Measurements from ENCODE around the gene IDE. TPM values are rescaled to one million over a fixed set of nuclear protein-coding genes. Genes with fewer than 3 reads are reported as not detected.
"Not testable (repeated sequence)": the region's sequence is repeated elsewhere in the genome, so short reads cannot be mapped to it uniquely, and the experiment has no call there.

Gene IDE
- total RNA-seq, 1 donor from 2014 or later: 50.2 TPM

GRCh38 chr10:92413011-92413410 is 160.9 kb downstream of the IDE start:
- DNase-seq: no peak
- Mint-ChIP-seq H3K4me1 (no peaks in the 10 kb centered on the region), H3K4me3 (no peak overlapping the region), H3K36me3 (ENCODE audit: low read depth) (no peaks in the 10 kb centered on the region), H3K9me3 (no peaks in the 10 kb centered on the region), H3K27ac (no peak overlapping the region), H3K27me3 (peaks cover 4% of the 10 kb centered on the region)
- intact Hi-C loops (cut with micrococcal nuclease): no loop called here

GRCh38 chr10:92411406-92411805 is 162.5 kb downstream of the IDE start:
- H3K4me3 Mint-ChIP-seq: no peak overlapping the region
- H3K4me1 Mint-ChIP-seq: no peaks in the 10 kb centered on the region
- H3K36me3 Mint-ChIP-seq (ENCODE audit: low read depth): no peaks in the 10 kb centered on the region
- H3K27ac Mint-ChIP-seq: no peak overlapping the region
- intact Hi-C loops (cut with micrococcal nuclease): no loop called here
- H3K27me3 Mint-ChIP-seq: no peaks in the 10 kb centered on the region
- H3K9me3 Mint-ChIP-seq: no peaks in the 10 kb centered on the region
- no peak for DNase-seq

- DNase-seq: no peak
- H3K27me3 Mint-ChIP-seq: no peaks in the 10 kb centered on the region
- no peaks in the 10 kb centered on the region for H3K36me3 Mint-ChIP-seq (ENCODE audit: low read depth)
- intact Hi-C loops (cut with micrococcal nuclease): no loop called here
- no peaks in the 10 kb centered on the region for H3K4me1 Mint-ChIP-seq
- H3K4me3 Mint-ChIP-seq: no peak overlapping the region
- no peak overlapping the region for H3K27ac Mint-ChIP-seq
- no peaks in the 10 kb centered on the region for H3K9me3 Mint-ChIP-seq
These were observed 163.4 kb downstream of the IDE start for GRCh38 chr10:92410501-92410900.

DNA sequence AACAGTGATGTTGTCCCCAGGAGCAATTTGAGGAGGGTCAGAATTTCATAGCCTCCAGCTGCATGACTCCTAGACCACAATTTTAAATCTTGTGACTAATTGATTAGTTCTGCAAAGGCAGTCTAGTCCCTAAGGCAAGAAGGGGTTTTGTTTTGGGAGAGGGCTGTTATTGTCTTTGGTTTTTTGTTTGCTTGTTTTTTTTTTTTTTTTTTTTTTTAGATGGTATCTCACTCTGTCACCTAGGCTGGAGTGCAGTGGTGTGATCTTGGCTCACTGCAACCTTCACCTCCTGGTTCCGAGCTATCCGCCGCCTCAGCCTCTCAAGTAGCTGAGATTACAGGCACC is 165.9 kb downstream of the IDE start:
- intact Hi-C loops (cut with micrococcal nuclease): no loop called here
- no peak for DNase-seq
- Mint-ChIP-seq H3K9me3 (no peaks in the 10 kb centered on the region), H3K27me3 (no peaks in the 10 kb centered on the region), H3K4me1 (no peaks in the 10 kb centered on the region), H3K27ac (no peak overlapping the region), H3K36me3 (ENCODE audit: low read depth) (no peaks in the 10 kb centered on the region), H3K4me3 (no peak overlapping the region)

GRCh38 chr10:92407305-92408016 is 166.4 kb downstream of the IDE start:
- no peaks in the 10 kb centered on the region for H3K9me3 Mint-ChIP-seq
- no peak for DNase-seq
- no peaks in the 10 kb centered on the region for H3K36me3 Mint-ChIP-seq (ENCODE audit: low read depth)
- H3K27ac Mint-ChIP-seq: no peak overlapping the region
- H3K4me3 Mint-ChIP-seq: no peak overlapping the region
- H3K27me3 Mint-ChIP-seq: no peaks in the 10 kb centered on the region
- H3K4me1 Mint-ChIP-seq: no peaks in the 10 kb centered on the region
- intact Hi-C loops (cut with micrococcal nuclease): no loop called here

GRCh38 chr10:92405419-92405924 is 168.4 kb downstream of the IDE start:
- H3K36me3 Mint-ChIP-seq (ENCODE audit: low read depth): no peaks in the 10 kb centered on the region
- H3K27me3 Mint-ChIP-seq: no peaks in the 10 kb centered on the region
- H3K4me1 Mint-ChIP-seq: no peaks in the 10 kb centered on the region
- H3K27ac Mint-ChIP-seq: no peak overlapping the region
- no peak overlapping the region for H3K4me3 Mint-ChIP-seq
- intact Hi-C loops (cut with micrococcal nuclease): no loop called here
- DNase-seq: no peak
- no peaks in the 10 kb centered on the region for H3K9me3 Mint-ChIP-seq

DNA sequence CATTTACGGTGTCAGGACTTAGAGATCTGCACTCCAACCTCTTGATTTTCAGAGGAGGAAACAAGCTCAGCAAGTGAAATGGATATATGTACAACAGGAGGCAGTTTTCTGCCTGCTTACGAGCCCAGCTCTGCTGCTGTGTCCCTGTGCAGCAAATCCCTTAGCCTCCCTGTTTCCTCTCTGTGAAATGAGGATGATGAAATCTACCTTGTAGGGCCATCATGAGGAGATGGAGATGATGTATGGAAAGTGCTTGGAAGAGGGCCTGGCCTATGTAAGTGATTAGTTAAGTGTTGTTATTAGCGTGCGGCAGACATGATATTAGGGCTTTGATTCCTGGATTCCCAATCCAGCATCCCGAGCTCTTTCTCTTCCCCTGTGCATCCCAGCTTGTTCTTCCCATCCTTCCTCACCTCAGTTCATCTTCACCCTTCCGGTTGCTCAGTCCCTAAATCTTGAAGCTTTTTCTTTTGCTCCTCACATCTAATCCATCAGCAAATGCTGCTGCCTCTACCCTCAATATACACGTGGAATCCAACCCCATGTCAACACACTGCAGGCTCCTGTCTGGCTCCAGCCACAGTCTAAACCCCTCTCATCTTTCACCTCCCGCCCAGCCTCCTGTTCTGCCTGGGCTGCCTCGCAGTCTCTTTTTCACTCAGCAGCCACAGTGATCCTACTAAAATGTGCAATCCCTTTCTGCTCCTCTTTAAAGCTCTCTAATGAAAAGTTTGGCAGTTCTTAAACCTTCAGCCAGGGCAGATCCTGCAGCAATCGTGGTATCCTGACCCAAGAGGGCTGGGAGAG is 169.1 kb downstream of the IDE start:
- intact Hi-C loops (cut with micrococcal nuclease): no loop called here
- Mint-ChIP-seq H3K9me3 (no peaks in the 10 kb centered on the region), H3K36me3 (ENCODE audit: low read depth) (no peaks in the 10 kb centered on the region), H3K27me3 (no peaks in the 10 kb centered on the region), H3K4me1 (no peaks in the 10 kb centered on the region), H3K4me3 (no peak overlapping the region), H3K27ac (no peak overlapping the region)
- no peak for DNase-seq

- H3K4me3 Mint-ChIP-seq; H3K36me3 Mint-ChIP-seq (ENCODE audit: low read depth); H3K27ac Mint-ChIP-seq; DNase-seq; H3K9me3 Mint-ChIP-seq; intact Hi-C loops (cut with micrococcal nuclease); H3K27me3 Mint-ChIP-seq; H3K4me1 Mint-ChIP-seq: not testable (repeated sequence)
These were observed 171.7 kb downstream of the IDE start for GRCh38 chr10:92402234-92402633.

Other genes starting within 250 kb of the IDE start
- gene KIF11, start 19.0 kb upstream of the IDE start, total RNA-seq: 39.0 and 39.9 TPM in 2 replicates
- 0.19 and 0.31 TPM in 2 replicates for gene HHEX, start 115.9 kb upstream of the IDE start, total RNA-seq